Measurements from ENCODE around the gene TEX54.
"Not testable (repeated sequence)": the region's sequence is repeated elsewhere in the genome, so short reads cannot be mapped to it uniquely, and the experiment has no call there.

Gene TEX54

DNA sequence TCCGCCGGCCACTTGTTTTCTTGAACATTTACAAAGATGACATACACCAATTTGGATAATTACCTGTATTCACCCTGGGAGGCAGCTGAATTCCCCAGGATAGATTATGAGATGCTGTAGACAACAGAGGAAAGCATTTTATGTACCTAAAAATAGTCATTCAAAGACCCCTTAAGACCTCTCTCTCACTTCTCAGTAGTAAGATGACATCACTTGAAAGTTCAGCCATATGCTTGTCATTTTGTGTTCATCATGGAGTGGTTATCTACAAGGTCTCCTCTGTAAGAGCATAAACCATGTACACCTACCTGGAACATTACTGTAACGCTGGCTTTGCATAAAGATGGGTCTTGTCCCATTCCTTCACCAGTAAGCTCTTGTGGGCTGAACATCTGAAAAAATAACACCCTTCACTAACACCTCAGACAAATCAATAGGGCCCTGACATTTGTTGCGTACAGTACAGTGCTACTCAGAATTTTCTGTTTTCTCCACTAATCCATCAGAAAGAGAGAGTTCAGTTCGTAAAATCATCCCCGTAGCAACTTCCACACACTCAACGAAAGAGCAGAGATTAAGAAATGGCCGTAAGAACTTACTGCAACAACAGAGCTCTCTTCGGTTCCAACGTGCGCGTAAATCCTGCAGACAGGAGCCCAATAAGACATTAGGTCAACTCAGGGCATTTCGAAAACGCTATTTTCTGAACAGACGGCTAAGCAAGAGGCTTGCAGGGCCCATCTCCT lies 22.4 kb upstream of the TEX54 start:
- DNase-seq, result no peak

DNA sequence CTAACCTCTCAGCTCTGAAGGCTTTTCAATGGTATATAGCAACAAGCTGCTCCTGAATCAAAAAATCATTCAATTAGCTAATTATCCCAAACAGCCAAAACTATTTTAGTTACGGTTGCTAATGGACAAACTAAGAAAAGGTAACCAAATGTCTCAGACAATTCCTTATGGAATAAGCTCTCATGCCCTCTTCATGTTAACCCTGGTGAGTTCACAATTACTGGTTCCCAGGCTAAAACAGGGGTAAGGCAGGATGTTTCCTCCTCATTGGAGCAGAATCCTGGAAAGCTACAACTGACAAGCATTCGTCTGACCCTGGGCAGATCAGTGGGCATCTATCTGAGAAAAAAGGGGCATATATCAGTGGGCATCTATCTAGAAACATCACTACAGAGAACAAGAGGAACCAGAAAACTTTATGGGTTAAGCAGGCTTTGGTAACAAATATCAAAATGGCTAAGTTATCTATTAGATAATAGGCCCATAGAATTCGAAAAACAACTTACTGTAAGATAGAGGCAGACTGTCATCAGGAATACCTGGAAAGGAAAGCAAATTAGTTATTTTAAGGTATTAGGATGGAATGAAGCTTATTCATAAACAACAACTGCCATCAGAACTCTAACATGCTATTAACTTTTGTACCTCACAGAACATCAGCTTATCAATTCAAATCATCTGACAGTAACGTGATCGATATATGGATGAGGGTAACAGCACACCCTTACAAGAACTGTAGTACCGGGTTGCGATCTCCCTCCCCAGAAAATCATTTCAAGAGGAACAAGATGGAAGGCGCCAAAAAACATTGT lies 21.6 kb upstream of the TEX54 start:
- no peak for DNase-seq

DNA sequence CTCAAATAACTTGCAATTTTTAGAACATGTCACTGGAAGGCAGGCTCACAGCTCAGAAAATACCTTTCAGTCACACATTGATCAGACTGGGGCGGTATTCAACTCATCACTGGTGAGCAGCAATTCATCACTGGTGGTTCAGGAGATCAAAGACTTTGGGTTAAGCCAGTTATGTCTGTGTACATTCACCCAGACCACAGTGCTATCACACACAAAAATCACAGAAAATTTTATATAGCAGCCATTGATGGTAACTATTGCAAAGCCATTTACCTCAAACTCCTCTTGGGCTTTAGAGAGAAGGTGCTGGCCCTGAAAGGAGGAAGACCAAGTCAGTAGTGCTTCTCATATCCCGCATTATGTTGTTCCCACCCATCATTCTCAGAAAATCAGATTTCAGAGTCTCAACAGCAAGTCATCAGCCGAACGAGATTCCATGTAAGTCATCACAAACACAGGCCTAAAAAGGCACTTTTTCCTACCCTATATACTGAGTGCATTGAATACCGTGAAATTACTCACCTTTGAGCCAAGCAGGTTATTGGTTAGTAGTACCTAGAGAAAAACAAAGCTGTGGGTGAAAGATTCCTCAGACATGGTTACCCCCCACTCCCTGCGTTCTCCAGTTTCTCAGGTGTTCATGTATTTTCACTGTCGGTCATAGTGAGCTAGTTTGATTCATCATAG lies 20.8 kb upstream of the TEX54 start:
- DNase-seq, result no peak

DNA sequence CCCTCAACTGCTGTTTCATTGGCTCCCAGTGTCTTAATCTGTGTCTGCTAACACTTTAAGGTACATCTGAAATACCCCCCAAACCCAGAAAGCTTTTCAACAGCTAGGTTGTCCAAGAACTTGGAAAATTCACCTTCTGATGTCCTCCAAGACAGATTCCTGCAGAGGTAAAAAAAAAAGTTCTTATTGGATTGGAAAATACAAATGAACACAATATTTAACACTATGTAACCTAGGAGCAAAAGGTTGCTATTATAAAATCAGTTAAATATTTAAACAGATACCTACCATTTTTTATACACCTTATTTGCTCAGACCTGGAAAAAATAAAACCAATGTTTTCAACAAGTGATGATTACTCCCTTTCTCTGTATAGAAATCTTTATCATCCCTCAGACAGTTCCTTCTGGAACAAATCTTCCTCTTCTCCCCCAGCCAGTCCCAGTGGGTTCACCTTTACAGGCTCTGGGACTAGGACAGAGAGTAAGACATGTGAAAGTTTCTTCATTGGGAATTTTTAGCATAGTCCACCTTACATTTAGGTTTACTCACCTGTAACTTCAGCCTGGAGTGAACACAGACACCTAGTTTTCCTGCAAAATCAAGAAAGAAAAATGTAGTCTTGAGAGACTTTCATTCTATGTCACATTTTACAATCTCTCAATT lies 20.0 kb upstream of the TEX54 start:
- DNase-seq, result no peak

DNA sequence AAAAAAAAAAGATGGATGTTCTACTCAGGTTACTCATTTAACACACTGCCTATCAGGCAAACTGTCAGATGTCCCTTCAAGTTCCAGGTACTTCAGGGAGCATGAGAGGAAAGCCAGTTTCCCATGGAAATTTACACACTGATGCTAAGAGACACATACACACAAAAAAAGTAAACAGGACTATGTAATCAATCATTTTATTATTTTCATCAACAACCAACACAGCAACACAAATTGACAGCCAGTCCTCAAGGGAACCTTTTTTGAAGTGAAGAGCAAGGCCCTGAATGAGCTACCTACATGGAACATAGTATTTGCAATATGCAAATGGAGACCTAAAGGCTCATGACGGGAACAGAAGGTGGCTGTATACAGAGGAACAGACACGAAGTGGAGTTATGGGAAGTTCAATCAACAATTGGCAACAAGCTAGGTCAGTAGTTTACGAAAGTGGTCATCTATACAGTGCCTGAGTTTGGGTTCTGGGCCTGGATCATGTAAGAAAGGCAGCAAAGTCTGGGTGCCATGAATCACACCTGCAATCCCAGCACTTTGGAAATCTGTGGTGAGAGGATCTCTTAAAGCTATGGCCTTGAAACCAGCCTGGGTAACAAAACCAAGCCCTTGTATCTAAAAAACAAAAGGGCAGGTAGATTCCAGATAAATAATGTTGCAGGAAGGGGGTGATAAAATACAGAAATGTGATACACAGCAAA lies 19.3 kb upstream of the TEX54 start:
- DNase-seq, result no peak

DNA sequence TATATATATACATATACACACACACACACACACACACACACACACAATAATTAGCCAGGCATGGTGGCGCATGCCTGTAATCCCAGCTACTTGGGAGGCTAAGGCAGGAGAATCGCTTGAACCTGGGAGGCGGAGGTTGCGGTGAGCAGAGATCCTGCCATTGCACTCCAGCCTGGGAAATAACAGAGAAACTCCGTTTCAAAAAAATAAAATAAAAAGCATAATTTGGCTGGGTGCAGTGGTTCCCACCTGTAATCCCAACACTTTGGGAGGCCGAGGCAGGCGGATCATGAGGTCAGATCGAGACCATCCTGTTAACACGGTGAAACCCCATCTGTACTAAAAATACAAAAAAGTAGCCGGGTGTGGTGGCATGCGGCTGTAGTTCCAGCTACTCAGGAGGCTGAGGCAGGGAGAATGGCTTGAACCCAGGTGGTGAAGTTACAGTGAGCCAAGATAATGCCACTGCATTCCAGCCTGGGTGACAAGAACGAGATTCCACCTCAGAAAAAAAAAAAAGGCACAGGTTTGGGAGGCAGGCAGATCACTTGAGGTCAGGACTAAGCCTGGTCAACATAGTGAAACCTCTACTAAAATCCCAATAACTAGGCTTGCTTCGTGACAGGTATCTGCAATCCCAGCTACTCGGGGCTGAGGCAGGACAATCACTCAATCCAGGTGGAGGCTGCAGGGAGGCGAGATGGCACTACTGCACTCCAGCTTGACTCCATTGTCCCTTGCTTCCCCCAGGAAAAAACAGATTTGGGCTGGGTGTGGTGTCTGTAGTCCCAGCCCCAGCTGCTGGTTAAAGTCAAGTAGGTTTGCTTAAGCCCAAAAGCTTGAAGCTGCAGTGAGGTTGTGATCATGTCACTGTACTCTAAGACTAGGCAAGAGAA lies 18.5 kb upstream of the TEX54 start:
- DNase-seq, result no peak

DNA sequence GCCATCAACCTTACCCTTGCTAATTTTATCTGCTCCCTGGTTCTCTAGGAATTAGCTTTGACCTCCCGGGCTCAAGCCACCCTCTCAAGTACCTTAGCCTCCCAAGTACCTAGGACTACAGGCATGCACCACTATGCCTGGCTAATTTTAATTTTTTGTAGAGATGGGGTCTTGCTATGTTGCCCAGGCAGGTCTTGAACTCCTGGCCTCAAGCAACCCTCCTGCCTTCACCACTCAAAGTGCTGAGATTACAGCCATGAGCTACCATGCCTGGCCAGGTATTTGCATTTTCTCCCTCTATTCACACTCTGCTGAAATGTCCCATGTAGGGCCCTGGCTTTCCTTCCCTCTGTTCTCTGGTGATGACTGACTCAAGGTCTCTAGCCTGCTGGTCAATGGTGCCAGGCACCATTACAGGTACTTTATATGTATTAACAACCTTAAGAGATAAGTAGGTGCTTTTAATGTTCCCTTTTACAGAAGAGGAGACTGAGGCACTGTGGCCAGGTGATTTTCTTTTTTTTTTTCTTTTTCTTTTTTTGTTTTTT lies 15.2 kb upstream of the TEX54 start:
- DNase-seq, result no peak

DNA sequence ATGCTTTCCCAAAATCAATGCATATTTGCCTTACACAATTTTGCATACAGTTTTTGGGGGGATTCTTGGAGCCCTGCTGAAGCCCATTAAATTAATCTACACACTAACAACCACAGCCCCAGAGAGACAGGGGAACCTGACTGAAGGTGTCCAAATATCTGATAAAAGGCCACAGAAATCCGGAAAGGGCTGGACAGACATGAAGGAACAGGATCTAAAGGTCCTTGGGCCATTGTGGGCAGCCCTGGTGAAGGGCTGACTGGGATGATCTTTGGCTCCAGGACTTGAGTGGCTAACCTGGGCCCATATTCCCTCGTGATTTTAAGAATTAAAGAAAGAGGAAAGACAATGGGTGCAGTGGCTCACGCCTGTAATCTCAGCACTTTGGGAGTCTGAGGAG lies 13.5 kb upstream of the TEX54 start:
- no peak for DNase-seq

DNA sequence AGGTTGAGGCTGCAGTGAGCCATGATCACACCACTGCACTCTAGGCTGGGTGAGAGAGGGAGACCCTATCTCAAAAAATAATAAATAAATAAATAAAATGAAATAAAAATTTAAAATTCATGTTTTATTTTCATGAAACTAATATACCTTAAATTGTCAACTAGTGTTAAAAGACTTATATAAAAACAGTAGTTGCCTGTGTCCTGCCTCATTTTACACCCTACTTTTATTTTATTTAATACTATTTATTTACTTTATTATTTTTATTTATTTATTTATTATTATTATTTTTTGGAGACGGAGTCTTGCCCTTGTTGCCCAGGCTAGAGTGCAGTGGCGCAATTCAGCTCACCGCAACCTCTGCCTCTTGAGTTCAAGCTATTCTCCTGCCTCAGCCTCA lies 11.5 kb upstream of the TEX54 start:
- DNase-seq, result no peak

DNA sequence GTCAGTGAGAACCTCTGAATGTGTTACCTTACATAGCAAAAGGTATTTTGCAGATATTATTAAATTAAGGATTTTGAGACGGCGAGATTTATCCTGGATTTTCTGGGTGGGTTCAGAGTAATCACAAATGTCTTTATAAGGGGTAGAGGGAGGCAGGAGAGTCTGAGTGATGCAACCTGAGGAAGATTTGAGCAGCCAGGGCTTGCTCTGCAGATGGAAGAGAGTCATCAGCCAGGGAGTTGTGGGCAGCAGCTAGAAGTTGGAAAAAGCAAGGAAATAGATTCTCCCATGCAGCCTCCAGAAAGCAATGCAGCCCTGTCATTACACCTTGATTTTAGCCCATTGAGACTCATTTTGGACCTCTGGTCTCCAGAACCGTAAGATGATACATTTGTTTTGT lies 10.8 kb upstream of the TEX54 start:
- DNase-seq, result no peak

DNA sequence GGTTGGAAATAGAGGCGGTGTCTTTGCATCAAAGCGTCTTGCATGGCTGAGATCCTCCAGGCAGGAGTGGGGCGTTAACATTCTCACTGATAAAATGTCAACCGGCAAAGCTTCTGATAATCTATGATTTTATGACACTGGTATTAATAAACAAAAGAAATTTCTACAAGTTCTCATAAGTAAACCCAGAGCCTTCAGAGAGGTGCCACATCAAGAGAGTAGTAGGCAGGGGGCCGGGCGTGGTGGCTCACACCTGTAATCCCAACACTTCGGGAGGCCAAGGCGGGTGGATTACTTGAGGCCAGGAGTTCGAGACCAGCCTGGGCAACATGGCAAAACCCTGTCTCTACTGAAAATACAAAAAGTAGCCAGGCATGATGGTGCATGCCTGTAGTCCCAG lies 10.2 kb upstream of the TEX54 start:
- DNase-seq, result not testable (repeated sequence)

DNA sequence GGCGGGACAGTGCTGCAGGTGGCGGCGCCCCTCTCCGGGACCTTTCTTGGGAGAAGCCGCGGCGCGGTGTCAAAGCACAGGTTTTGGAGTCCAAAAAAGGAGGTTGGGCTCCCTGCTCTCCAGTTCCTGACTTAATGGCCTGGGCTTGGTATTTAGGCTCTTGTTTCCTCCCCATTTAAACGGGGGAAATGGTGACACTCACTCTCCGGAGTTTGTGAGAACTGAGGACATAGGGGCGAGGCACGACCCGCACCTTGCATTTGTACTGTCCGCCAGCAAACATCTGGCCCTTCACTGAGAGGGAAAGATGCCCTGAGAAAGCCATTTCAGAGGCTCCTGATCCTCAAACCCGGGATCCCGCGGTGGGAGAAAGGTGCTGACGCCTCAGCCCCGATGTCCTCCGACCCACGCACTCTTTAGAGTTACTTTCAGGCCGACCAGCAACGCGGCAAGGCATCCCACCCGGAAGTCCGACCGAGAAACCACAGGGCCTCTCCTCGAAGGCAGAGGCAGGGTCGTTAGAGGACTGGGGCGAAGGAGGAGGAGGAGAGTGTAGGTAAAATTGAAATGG lies 9.6 kb upstream of the TEX54 start:
- peak; percentile 54 for DNase-seq

DNA sequence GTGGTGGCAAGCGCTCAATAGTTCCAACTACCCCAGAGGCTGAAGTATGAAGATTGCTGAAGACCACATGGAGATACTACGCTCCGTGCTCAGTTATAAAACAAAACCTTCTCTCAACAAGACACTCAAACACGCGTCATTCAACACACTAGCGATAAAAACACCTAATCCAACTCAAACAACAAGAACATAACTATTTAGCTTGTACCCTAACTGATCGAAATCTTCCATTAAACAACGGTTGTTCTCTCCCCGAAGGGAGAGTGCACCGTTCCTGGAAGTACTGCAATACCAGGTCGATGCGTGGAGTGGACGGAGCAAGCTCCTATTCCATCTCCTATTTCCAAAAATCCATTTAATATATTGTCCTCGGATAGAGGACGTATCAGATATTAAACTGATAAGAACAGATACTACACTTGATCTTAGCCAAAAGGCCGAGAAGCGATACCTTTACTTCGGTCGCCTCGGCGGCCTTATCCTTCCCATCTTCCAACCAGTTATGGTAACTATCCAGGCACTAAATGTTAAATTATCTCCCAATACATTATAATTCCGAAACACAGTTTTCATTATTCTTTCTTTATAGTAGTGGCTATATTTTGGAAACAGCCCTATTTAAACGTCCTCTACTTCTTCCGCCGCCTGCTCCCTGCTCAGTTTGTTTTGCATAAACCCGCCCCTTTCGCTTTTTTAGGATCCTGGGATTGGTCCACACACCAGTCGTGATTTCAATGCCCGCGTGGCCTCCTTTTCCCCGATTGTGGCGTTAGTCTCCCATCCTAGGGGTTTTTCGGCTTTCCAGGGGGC lies 8.9 kb upstream of the TEX54 start:
- peak; percentile 99 for DNase-seq

DNA sequence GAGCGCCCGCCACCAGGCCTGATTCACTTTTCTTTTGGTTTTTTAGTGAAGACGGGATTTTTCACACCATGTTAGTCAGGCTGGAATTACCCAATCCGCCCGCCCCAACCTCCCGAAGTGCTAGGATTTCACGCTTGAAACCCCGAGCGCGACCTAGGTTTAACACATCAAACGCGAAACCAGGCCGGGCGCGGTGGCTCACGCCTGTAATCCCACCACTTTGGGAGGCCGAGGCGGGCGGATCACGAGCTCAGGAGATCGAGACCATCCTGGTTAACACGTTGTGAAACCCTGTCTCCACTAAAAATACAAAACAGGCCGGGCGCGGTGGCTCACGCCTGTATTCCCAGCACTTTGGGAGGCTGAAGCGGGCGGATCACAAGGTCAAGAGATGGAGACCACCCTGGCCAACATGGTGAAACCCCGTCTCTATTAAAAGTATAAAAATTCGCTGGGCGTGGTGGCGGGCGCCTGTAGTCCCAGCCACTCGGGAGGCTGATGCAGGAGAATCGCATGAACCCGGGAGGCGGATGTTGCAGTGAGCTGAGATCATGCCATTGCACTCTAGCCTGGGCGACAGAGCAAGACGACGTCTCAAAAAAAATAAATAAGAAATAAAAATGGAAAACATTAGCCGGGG lies 8.2 kb upstream of the TEX54 start:
- DNase-seq, result not testable (repeated sequence)

DNA sequence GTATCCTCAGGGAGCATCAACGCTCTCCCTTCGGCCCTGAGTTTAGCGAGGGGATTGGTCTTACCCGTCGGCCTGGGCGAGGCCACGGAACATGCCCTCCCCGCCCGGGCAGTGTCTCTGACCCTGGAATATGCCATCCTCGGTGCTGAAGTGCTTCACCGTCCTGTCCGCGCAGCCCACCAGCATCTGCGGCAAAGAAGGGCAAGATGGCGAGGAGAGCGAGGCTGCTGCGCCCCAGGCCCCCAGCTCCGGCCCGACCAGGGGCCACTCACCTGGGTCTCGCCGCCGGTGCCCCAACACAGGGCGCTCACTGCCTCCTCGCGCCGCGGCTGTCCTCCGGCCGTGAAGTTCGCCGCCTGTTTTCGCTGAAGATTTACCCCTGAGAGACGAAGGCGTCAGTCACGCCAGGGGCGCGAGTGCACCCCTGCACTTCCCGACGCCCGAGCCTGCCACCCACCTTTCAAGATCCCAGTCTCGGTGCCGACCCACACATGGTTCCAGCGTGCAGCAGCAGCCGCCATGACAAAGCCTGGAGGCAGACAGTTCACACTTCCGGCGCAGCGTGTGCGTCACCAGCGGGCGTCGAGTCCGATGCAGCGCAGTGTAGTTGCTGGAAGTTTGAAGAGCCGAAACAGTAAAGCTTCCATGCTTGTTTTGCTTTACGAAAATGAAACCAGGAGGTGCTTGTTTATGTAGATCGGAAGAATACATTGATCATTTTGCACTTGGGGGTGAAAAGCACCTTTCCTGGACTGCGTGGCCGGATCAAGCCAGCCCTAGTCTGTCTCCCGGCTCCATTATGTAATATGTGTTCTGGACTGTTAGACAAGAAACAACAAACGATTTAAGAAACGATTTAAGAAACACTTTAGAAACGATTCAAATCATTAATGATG lies 6.7 kb upstream of the TEX54 start, which contains the start of gene WDR74:
Gene WDR74 (minus strand): TSS at position 541 of the 896 bp plus-strand sequence. CDS start 20 bp downstream, at position 521.
- DNase-seq, result peak; percentile 85

DNA sequence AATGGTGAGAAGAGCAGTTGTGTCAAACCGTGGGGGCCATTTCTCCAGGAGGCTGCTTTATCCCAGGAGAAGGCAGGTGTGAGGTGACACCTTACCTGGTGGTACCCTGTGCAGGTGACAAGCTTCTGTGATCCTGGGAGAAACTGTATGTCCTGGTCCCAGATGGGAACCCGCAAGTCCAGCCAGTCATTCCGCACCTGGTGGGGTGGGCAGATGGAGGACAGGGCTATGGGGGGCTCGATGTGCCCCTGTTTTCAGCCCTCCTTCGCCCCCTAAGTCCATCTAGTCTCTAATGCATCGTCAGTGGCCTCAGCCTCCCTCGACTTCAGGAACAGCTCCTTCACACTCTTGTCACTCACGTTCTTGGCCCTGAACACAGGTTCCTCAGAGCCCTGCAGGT lies 2.7 kb upstream of the TEX54 start:
- DNase-seq, result no peak

DNA sequence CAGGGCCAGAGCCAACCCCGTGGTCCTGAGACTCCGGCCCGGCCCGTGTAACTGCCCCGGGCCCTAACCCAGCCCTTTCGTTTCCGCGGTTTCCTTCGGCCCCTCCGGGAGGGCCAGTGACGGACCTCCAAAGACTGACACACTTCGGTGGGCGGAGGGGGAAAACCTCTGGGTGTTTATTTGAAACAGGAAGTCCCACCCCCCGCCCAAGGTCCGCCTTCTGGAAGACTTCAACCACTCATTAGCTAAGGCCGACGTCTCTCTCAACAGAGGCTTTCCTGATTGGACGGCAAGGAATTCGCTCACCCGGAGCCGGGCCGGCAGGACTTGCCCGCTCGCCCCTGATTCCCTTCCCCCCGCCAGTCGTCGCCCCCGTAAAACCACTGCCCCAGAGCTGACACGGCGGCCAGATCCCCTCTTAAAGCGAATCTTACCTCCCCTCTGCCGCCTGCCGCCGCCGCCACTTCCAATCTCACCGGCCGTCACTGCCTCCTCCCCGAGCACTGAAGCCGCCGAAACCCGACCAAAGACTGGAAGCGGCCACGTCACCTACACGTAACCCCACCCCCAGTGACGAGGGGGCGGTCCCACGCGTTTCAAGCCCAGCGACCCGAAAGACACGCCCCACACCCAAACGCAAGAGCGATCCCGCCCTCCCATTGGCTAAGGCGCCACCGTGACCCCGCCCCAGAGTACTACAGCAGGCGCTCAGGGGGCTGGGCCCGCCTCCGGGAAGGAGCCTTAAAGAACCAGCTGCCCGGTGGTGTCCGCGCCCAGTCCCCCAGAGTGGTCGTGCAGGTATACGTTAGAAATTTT lies 913 bp downstream of the TEX54 start, which contains the start of gene STX5:
Gene STX5 (minus strand): TSS at position 532 of the 816 bp plus-strand sequence. CDS start 808 bp downstream, outside the sequence.
- DNase-seq, result peak; percentile 98

All from DMS79 treated with DMSO at 0.1 percent for 48 hours (cell line).